NCI-H345 (cell line): ENCODE data around the gene ZNRF1.
A peak's percentile ranks its signal among the peaks of the same experiment; 100 is the strongest.
"Not testable (repeated sequence)": the region's sequence is repeated elsewhere in the genome, so short reads cannot be mapped to it uniquely, and the experiment has no call there.

Experiments
- DNase-seq: peaks from one replicate; lab custom pipeline; 2025; lab: John Stamatoyannopoulos, UW

ZNRF1 gene

DNA sequence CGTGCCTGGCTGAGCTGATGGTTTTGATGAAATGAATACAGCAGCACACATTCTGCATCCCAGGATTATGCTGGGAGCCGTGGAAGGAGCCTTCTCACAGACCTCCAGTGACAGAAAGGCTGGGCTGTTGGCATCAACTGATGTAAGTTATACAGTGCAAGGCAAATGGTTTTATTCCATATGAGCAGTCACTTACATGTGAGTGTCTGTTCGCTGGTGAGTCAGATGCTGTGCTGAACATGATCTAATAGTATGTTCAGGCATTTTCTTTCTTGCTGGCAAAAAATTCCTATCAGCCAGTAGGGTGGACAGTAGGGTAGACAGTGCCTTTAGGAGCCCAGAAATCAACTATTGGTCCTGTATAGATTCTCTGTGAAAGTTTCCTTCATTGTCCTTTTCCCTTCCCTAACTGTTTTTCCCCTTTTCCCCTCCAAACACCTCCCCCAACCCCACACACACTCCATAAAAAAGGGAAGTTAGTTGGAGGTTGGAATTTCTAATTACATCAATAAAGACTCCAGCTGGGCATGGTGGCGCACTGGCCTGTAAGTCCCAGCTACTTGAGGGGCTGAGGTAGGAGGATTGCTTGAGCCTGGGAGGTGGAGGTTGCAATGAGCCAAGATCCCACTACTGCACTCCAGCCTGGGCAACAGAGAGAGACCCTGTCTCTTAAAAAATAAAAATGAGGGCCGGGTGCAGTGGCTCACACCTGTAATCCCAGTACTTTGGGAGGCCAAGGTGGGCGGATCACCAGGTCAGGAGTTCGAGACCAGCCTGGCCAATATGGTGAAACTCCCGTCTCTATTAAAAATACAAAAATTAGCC, 81.6 kb downstream of the ZNRF1 start:
- DNase-seq, result no peak

- DNase-seq, result no peak
Observed at GRCh38 chr16:75081179-75081859, 82.5 kb downstream of the ZNRF1 start.

DNA sequence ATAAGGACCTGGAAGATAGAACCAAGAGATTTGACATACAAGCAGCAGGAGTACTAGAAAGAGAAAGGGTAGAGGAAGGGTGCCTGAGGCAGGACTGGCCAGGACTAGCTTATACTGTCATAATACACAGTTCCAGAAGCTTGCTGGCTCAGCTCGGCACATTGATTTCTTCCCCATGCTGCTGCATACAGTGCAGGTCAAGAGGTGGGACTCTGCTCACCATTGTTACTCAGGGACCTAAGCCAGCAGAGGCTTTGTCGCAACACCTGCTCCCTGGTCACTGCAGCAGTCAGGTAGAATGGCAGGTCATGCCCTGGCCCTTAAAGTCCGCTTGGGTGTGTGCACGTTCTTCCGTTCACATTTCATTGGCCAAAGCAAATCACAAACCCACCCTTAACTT, 85.0 kb downstream of the ZNRF1 start:
- DNase-seq, result no peak

- DNase-seq, result no peak
Observed at GRCh38 chr16:75085556-75085955, 86.7 kb downstream of the ZNRF1 start.

DNA sequence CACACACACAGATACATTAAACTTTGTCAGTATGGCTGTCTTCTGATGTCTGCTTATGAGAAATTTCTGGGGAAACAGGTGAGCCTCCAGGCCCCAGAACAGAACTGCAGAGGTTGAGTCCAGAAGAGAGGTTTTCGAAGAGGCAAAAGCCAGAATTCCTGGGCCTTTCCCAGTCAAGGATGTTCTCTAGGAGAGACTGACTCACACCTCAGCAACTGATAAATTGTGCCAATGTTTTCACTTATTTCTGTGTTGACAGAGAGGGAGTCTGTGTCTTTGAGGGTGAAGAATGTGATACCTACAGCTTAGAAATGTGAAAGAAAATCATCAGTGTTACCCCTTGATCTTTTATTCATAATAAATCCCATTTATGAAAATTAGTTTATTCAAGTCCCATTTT, 87.5 kb downstream of the ZNRF1 start:
- DNase-seq, result no peak

DNA sequence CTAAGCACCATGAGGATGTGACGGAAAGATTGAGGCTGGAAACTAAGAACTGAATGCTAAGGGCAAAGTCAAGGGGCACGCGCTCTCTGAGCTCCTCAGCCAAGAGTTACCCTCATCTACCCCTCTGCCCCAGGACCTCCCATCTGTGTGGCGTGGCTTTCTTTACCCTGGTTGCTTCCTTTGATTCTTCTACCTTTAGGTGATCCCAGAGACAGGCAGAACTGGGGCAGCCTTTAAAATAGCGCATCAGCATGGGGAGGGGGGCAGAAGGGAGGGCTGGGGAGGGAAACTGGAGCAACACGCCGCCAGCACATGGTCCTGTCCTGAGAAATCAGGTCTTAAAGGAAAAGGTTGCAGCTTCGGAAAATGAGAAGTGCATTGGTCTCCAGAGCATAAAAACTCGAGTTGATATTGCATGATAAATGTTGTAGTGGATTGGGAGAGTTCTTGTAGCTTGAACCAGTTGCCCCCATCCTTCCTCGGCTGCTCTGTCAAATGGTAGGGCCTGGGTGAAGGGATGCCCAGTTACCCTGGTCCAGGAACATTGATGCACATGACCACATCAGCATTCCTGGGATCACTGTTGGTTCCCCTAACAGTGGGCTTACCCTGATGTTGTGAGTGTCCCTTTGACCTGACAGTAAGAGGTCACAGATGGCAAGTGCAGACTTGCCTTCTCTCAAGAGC, 88.0 kb downstream of the ZNRF1 start:
- DNase-seq, result no peak

DNA sequence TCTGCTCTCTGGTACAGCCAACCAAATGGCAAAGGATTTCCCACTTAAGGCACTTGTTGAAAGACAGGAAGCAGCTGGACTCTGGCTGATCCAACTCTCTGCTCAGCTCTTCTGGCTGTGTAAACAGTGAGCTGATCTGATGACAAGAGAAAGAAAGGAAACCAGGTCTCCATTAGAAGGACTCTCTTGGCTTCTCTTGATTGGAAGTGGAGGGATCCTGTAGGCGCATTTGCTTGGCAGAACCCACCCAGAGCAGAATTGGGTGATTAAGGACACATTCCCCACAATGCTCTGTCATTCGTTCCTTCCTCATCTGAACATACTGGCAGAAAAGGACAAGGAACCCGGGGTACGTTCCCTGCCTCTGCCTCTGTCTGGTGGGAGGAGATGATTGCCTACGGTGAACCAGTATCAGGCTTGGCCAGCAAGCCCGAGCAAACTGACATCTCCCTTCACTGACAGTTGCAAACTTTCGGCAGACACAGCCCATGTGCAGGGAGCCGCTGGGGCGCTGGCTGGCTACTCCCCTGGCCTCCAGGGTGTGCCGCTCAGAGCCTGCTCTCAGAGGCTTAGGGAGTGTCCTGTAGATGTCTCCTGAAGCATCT, 88.7 kb downstream of the ZNRF1 start:
- peak; percentile 84 for DNase-seq

DNA sequence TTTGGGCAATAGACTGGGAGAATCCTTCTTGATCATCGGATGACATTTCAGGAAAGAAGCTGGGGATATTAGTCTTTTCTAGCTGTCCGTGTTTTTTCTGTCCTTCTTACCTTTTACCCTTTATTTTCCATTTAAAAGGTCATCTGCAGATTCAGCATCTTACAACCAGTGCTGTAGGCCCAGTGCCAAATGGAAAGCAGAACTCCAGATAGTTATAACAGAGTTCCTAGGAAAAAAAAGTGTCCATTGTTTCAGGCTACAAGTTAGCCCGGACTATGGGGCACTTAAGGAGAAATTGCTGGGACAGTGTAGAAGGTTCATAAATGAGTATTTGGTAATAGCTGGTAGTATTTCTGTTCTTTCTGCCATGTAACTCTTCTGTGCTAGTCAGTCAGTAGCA, 89.4 kb downstream of the ZNRF1 start:
- no peak for DNase-seq

GRCh38 chr16:75088934-75089333, 90.1 kb downstream of the ZNRF1 start:
- DNase-seq, result no peak

- no peak for DNase-seq
Observed at GRCh38 chr16:75089486-75090202, 90.8 kb downstream of the ZNRF1 start.

DNA sequence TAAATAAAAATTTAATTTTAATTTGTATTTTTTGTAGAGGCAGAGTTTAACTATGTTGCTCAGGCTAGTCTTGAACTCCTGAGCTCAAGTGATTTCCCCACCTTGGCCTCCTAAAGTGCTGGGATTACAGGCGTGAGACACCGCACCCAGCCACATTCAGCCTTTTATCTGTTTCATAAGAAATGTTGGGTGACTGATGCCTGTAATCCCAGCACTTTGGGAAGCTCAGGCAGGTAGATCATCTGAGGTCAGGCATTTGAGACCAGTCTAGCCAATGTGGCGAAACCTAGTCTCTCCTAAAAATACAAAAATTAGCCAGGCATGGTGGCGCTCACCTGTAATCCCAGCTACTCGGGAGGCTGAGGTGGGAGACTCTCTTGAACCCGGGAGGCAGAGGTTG, 92.1 kb downstream of the ZNRF1 start:
- not testable (repeated sequence) for DNase-seq

DNA sequence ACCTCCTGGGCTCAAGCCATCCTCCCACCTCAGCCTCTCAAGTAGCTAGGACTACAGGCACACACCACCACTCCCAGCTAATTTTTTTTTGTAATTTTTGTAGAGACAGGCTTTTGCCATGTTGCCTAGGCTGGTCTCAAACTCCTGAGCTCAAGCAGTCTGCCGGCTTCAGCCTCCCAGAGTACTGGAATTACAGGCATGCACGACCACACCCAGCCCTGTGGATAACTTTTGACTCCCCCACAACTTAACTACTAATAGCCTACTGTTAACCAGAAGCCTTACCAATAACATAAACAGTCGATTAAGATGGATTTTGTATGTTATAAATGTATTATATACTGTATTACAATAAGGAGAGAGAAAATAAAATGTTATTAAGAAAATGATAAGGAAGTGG, 92.8 kb downstream of the ZNRF1 start:
- DNase-seq, result not testable (repeated sequence)

GRCh38 chr16:75092777-75093176, 94.0 kb downstream of the ZNRF1 start:
- no peak for DNase-seq

- DNase-seq, result no peak
Observed at GRCh38 chr16:75093598-75094540, 95.0 kb downstream of the ZNRF1 start.

DNA sequence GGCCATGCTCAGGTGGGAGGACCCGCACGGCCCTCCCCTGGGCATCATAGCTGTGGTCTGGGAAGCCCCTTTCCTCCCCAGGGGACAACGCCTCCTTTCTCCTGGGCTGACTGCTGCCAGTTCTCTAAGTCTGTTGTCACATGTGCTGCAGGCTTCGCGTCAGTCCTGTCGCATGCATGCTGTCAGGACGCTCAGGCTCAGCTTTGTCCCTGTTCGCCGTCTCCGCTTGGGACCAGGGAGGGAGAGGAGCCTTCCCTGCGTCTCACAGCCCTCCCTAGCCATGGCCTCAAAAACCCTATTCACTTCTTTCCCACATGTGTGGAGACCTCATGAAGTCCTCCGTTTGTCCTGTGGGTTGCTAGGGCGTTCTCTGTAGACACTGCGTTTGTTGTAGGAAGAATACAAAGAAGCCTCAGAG, 96.4 kb downstream of the ZNRF1 start:
- no peak for DNase-seq

DNA sequence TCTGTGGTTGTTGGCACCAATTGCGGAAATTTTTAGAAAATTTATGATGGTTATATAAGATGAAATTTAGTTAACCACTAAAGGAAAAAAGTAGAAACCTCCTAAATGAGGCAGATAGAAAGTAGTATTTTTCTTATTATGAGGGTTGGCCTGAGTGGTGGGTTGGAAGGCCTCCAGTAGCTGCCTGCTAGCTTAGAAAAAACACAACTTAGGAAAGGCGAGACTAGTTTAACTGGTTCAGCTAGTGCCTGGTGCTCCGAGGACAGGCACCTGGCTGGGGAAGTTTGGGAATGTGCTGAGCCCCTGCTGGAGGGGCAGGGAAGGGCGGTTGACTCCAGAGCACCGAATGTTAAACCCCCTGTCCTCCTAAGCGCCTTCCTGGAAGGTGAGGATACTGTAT, 97.8 kb downstream of the ZNRF1 start:
- peak; percentile 10 for DNase-seq

GRCh38 chr16:75097191-75097761, 98.5 kb downstream of the ZNRF1 start:
- DNase-seq, result no peak

DNA sequence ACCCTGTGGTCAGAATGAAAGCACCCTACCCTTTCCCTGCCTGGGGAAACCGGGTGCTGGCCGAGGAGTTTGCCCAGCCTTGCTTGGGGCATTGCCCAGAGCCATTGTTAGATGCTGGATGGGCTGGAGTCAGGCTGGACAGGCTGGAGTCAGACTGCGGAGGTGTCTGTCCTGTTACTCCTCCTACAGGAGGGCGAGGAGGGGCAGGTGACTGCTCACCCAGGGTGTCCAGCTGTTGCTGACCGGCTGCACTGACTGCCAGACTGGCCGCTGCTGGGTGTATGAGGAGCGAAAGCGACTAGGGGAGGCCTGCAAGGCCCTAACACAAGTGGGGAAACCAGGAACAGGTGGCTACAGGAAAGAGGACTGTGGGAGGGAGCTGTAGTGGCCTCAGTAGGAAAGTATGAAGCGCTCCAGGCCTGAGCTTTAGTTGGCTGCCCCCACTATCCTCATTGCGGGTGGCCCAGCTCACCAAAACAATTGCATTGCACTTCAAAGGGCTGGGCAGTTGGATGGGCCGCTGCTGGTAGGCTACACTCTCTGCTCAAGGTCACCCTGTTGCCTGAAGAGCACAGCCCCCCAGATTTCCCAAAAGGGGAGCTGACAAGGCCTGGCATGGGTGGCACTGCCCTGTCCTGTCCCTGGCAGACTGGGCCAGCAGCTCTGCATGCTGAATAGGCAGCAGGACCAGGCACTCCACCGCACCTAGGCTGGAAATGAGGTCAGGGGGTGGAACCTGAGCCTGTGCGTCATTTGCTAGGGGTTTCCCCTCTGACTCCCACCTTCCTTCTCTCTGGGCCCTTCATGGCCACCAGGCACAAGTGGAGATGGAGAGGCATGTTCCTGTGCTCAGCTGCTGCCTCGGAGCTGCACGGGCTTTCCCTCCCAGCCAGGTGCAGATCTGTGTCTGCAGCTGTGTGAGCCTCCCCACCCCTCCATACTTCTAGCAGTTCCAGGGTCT, 99.4 kb downstream of the ZNRF1 start:
- no peak for DNase-seq

GRCh38 chr16:75099075-75099667, 100.3 kb downstream of the ZNRF1 start:
- DNase-seq, result no peak
